Glutamatergic neuron (in vitro differentiated cells): ENCODE measurements around the gene IFNAR1. TPM values are rescaled to one million over a fixed set of nuclear protein-coding genes. Genes with fewer than 3 reads are reported as not detected.

Experiments used
- DNase-seq: peaks from one replicate; pipeline ENCODE4 v3.0.0; 2022
- H3K27ac Mint-ChIP-seq: one replicate; pipeline ENCODE4 v1.8.0; 2020; ENCODE audit warnings: mild to moderate bottlenecking, mixed read lengths, inconsistent platforms; ENCODE audit not compliant: unreplicated experiment
- H3K27me3 Mint-ChIP-seq: one replicate; pipeline ENCODE4 v1.8.0; 2020; ENCODE audit warnings: mild to moderate bottlenecking, moderate library complexity, mixed read lengths, inconsistent platforms; ENCODE audit not compliant: unreplicated experiment
- H3K36me3 Mint-ChIP-seq: one replicate; pipeline ENCODE4 v1.8.0; 2020; ENCODE audit warnings: mild to moderate bottlenecking, mixed read lengths, inconsistent platforms; ENCODE audit not compliant: unreplicated experiment
- H3K4me1 Mint-ChIP-seq: one replicate; pipeline ENCODE4 v1.8.0; 2020; ENCODE audit warnings: mild to moderate bottlenecking, low read depth, mixed read lengths, inconsistent platforms; ENCODE audit not compliant: unreplicated experiment
- H3K4me3 Mint-ChIP-seq: one replicate; pipeline ENCODE4 v1.8.0; 2020; ENCODE audit warnings: mild to moderate bottlenecking, mixed read lengths, inconsistent platforms; ENCODE audit not compliant: unreplicated experiment
- H3K9me3 Mint-ChIP-seq: one replicate; pipeline ENCODE4 v1.8.0; 2020; ENCODE audit warnings: mild to moderate bottlenecking, moderate library complexity, mixed read lengths, inconsistent platforms; ENCODE audit not compliant: unreplicated experiment
- CTCF ChIP-seq: fragments of 200-600 bp; sonication (generic); IDR thresholded peaks from one replicate; pipeline ENCODE4 v1.5.0; 2021; ENCODE audit not compliant: partially characterized antibody, unreplicated experiment
- total RNA-seq: library from RNA; stranded (reverse); fragmentation: NEBNext Ultra II Directional; extraction: Animal tissue kit (Norgen Biotek cat#: 25700); gene quantifications from one replicate; pipeline ENCODE4 v1.2.1, GENCODE V29; 2021; ENCODE audit not compliant: unreplicated experiment

IFNAR1 gene
- total RNA-seq, 1 donor from 2014 or later = 17.7 TPM

- Mint-ChIP-seq H3K27me3 (no peaks in the 10 kb centered on the region), H3K27ac (no peak overlapping the region), H3K36me3 (no peaks in the 10 kb centered on the region), H3K4me1 (no peaks in the 10 kb centered on the region), H3K4me3 (no peak overlapping the region), H3K9me3 (no peaks in the 10 kb centered on the region)
- TF ChIP-seq CTCF = no peak
- DNase-seq = no peak
These were observed 66.9 kb downstream of the IFNAR1 start for GRCh38 chr21:33391656-33392055.

- no peaks in the 10 kb centered on the region for H3K27me3 Mint-ChIP-seq
- H3K9me3 Mint-ChIP-seq = no peaks in the 10 kb centered on the region
- no peak overlapping the region for H3K4me3 Mint-ChIP-seq
- no peak overlapping the region for H3K27ac Mint-ChIP-seq
- H3K36me3 Mint-ChIP-seq = no peaks in the 10 kb centered on the region
- DNase-seq = no peak
- TF ChIP-seq CTCF = no peak
- H3K4me1 Mint-ChIP-seq = no peaks in the 10 kb centered on the region
These were observed 67.7 kb downstream of the IFNAR1 start for GRCh38 chr21:33392284-33392985.

DNA sequence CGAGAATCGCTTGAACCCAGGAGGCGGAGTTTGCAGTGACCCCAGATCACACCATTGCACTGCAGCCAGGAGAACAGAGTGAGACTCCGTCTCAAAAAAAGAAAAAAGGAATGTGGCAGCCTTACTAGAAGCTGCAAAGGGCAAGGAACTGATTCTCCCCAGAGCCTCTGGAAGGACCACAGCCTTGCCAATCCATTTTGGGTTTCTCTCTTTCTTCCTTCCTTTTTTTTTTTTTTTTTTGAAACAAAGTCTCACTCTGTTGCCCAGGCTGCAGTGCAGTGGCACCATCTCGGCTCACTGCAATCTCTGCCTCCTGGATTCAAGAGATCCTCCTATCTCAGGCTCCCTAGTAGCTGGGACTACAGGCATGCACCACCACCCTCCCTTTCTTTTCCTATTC is 68.6 kb downstream of the IFNAR1 start:
- no peaks in the 10 kb centered on the region for H3K27me3 Mint-ChIP-seq
- no peak overlapping the region for H3K27ac Mint-ChIP-seq
- no peaks in the 10 kb centered on the region for H3K36me3 Mint-ChIP-seq
- TF ChIP-seq CTCF = no peak
- H3K4me3 Mint-ChIP-seq = no peak overlapping the region
- H3K4me1 Mint-ChIP-seq = no peaks in the 10 kb centered on the region
- H3K9me3 Mint-ChIP-seq = peaks cover 4% of the 10 kb centered on the region
- DNase-seq = no peak

DNA sequence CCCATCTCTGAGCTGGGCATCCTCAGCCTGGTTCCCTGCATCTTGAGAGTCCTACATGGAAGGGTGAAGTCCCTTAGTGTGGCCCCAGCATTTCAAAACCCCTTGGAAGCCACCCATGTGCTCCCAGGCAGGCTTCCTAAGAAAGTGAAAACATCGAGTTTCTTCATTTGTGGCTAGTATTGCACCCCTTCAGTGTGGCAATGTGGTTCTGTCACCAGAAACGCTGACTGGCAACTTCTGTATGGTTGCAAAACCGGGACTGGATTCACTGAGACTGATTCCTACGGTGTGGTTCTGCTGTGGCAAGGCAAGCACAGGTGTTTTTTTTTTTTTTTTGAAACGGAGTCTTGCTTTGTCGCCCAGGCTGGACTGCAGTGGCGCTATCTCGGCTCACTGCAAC is 69.5 kb downstream of the IFNAR1 start:
- no peaks in the 10 kb centered on the region for H3K4me1 Mint-ChIP-seq
- peaks cover 2% of the 10 kb centered on the region for H3K27me3 Mint-ChIP-seq
- no peak overlapping the region for H3K4me3 Mint-ChIP-seq
- H3K36me3 Mint-ChIP-seq = no peaks in the 10 kb centered on the region
- H3K27ac Mint-ChIP-seq = no peak overlapping the region
- no peak for TF ChIP-seq CTCF
- H3K9me3 Mint-ChIP-seq = peaks cover 4% of the 10 kb centered on the region
- no peak for DNase-seq

GRCh38 chr21:33395891-33396331 is 71.1 kb downstream of the IFNAR1 start:
- no peak overlapping the region for H3K27ac Mint-ChIP-seq
- H3K4me1 Mint-ChIP-seq = no peaks in the 10 kb centered on the region
- H3K36me3 Mint-ChIP-seq = no peaks in the 10 kb centered on the region
- H3K9me3 Mint-ChIP-seq = peaks cover 4% of the 10 kb centered on the region
- no peak overlapping the region for H3K4me3 Mint-ChIP-seq
- no peak for TF ChIP-seq CTCF
- H3K27me3 Mint-ChIP-seq = peaks cover 2% of the 10 kb centered on the region
- DNase-seq = no peak
